Measurements from ENCODE around the gene PANK4.
"Not testable (repeated sequence)": the region's sequence is repeated elsewhere in the genome, so short reads cannot be mapped to it uniquely, and the experiment has no call there.

The PANK4 gene

GRCh38 chr1:2525920-2526823, at the start of gene PANK4:
TSS of gene PANK4 (minus strand) at chr1:2526596. CDS start at chr1:2526587, 9 bp downstream.
- TF ChIP-seq GATA1 (IDR thresholded peaks at IDR 0.05; ENCODE audit: low read depth, low read length), result no peak
- no peak for TF ChIP-seq POLR2A (IDR thresholded peaks at IDR 0.05; ENCODE audit: low read length)
- DNase-seq, result peak; percentile 96

GRCh38 chr1:2574350-2574749, 48.0 kb upstream of the PANK4 start:
- DNase-seq, result no peak
- TF ChIP-seq POLR2A (IDR thresholded peaks at IDR 0.05; ENCODE audit: low read length) (no peak), GATA1 (IDR thresholded peaks at IDR 0.05; ENCODE audit: low read depth, low read length) (no peak)

GRCh38 chr1:2573250-2573920, 47.0 kb upstream of the PANK4 start:
- TF ChIP-seq POLR2A (IDR thresholded peaks at IDR 0.05; ENCODE audit: low read length) (no peak), GATA1 (IDR thresholded peaks at IDR 0.05; ENCODE audit: low read depth, low read length) (no peak)
- no peak for DNase-seq

DNA sequence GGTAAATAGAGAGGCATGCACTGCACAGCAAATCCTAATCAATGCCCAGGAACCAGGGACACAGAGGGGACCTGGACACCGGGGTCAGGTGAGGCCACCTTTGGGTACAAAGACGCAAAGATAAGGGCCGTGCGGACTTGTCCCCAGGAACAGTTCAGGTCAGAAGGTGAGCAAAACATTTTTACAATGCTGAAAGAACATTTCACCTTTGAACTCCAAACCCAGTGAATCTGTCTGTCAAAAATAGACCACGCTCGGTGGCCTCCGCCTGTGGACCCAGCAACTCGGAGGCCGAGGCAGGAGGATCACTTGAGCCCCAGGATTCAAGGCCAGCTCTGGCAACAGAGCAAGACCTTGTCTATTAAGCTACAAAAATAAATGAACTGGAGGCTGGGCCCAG, 45.0 kb upstream of the PANK4 start:
- DNase-seq, result no peak

GRCh38 chr1:2570332-2570731, 43.9 kb upstream of the PANK4 start:
- no peak for DNase-seq
- TF ChIP-seq POLR2A (IDR thresholded peaks at IDR 0.05; ENCODE audit: low read length) (no peak), GATA1 (IDR thresholded peaks at IDR 0.05; ENCODE audit: low read depth, low read length) (no peak)

More for the DNA sequence above, 45.0 kb upstream of the PANK4 start:
- no peak for TF ChIP-seq POLR2A (IDR thresholded peaks at IDR 0.05; ENCODE audit: low read length)

DNA sequence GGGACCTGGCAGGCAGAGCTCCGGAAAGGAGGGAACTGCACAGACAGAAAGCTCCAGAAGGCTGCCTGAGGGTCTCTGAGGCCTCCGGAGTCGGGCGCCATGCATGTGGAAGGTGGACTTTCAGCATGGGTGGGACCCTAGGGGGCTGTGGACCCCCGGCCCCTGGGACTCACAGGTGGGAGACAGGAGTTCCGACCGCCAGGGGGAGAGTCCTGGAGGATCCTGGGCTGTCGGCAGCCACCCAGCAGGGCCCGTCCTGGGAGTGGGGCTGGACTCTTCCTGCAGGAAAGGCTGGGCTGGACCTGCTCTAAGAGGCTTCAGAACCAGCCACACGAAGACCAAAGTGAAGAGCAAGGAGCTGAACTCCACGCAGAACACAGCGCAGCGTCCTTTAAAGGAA, 43.3 kb upstream of the PANK4 start:
- DNase-seq, result not testable (repeated sequence)

DNA sequence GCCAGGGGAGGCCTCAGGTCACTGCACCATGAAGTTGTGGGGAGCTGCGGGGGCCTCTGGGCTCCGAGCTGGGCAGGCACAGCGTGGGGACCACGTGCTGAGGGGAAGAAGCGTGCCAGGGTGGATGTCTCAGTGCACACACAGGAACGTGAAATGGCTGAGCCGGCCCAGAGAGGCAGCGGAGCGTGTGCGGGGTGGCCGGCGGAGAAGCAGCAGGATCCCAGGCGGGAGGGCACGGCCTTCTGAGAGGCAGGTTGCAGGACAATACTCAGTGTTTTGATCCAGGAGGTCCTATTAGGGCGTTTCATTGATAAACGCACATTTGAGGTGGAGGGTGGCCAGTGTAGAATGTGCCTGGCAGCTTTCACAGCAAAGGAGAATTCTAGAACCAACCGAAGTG, 42.7 kb upstream of the PANK4 start:
- no peak for DNase-seq
- no peak for TF ChIP-seq GATA1 (IDR thresholded peaks at IDR 0.05; ENCODE audit: low read depth, low read length)
- TF ChIP-seq POLR2A (IDR thresholded peaks at IDR 0.05; ENCODE audit: low read length), result no peak

GRCh38 chr1:2568187-2568816, 41.9 kb upstream of the PANK4 start:
- DNase-seq, result not testable (repeated sequence)

- DNase-seq, result no peak
Observed at GRCh38 chr1:2567083-2567679, 40.8 kb upstream of the PANK4 start.

DNA sequence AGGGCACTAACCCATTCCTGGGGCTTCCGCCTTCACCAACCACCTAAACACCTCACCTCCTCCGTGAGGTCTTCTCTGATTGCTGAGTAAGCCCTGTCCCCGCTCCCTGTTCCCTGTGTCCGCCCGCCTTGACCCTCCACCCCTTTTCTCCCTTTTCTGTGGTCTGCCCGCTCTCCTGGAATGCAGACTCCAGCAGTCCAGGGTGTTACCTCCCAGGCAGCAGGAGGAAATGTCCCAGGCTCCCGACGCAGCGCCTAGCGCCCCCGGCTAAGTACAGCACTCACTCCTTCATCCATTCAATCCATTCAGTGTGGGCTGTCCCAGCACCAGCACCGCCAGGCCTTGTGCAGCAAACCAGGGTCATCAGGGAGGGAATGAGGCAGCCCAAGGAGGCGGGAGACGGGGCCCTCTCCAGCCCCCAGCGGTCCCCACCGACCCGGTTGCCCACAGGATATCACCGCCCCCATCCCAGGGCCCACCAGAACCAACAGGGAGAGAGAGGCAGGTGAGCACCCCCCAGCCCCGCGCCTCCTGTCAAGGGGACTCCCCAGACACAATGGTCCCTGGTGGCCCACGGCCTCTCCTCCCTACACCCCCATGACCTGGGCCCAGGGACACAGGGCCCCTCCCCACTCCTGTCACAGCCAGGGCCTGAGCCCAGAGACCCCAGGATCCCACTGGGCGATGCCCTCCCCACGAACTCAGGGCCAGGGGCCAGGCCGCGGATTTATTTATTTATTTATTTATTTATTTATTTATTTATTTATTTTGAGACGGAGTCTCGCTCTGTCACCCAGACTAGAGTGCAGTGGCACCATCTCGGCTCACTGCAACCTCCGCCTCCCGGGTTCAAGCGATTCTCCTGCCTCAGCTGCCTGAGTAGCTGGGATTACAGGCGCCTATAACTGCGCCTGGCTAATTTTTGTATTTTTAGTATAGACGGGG, 40.0 kb upstream of the PANK4 start:
- DNase-seq, result no peak
- TF ChIP-seq GATA1 (IDR thresholded peaks at IDR 0.05; ENCODE audit: low read depth, low read length) (no peak), POLR2A (IDR thresholded peaks at IDR 0.05; ENCODE audit: low read length) (no peak)

More at GRCh38 chr1:2567083-2567679, 40.8 kb upstream of the PANK4 start:
- TF ChIP-seq GATA1 (IDR thresholded peaks at IDR 0.05; ENCODE audit: low read depth, low read length) (no peak), POLR2A (IDR thresholded peaks at IDR 0.05; ENCODE audit: low read length) (no peak)

GRCh38 chr1:2564815-2565374, 38.5 kb upstream of the PANK4 start:
- DNase-seq, result no peak
- TF ChIP-seq GATA1 (IDR thresholded peaks at IDR 0.05; ENCODE audit: low read depth, low read length) (no peak), POLR2A (IDR thresholded peaks at IDR 0.05; ENCODE audit: low read length) (no peak)

GRCh38 chr1:2564006-2564814, 37.8 kb upstream of the PANK4 start:
- TF ChIP-seq GATA1 (IDR thresholded peaks at IDR 0.05; ENCODE audit: low read depth, low read length) (no peak), POLR2A (IDR thresholded peaks at IDR 0.05; ENCODE audit: low read length) (no peak)
- DNase-seq, result no peak

Data from erythroblast (primary cell).